ENCODE measurements around the gene CSHL1. TPM values are rescaled to one million over a fixed set of nuclear protein-coding genes. Genes with fewer than 3 reads are reported as not detected.

CSHL1 gene
- total RNA-seq, 1 donor from 2014 or later, result not detected

- H3K9me3 Mint-ChIP-seq (ENCODE audit: unreplicated experiment), result peaks cover 3% of the 10 kb centered on the region
- peaks cover 14% of the 10 kb centered on the region for H3K27me3 Mint-ChIP-seq (ENCODE audit: low read depth, unreplicated experiment)
- H3K36me3 Mint-ChIP-seq (ENCODE audit: low read depth, unreplicated experiment), result no peaks in the 10 kb centered on the region
- FAIRE-seq, result no peak
- H3K27ac Mint-ChIP-seq (ENCODE audit: unreplicated experiment), result no peak overlapping the region
- Histone ChIP-seq H3K4me3 (ENCODE audit: insufficient read depth, low read depth, low read length) (no peak overlapping the region), H3K27ac (ENCODE audit: low read depth, low read length) (no peak overlapping the region), H2AFZ (ENCODE audit: low read depth, low read length) (no peak overlapping the region), H3K9me3 (ENCODE audit: insufficient read depth, low read depth, low read length) (no peaks in the 10 kb centered on the region), H3K4me1 (ENCODE audit: insufficient read depth, low read length) (no peaks in the 10 kb centered on the region), H3K27me3 (ENCODE audit: insufficient read depth, low read length) (no peaks in the 10 kb centered on the region), H3K9ac (ENCODE audit: low read length) (no peak overlapping the region), H3K36me3 (ENCODE audit: insufficient read depth, low read length) (no peaks in the 10 kb centered on the region), H4K20me1 (ENCODE audit: insufficient read depth, low read length) (no peaks in the 10 kb centered on the region), H3K4me2 (ENCODE audit: low read length) (no peak overlapping the region), H3K79me2 (ENCODE audit: insufficient read depth, low read length) (no peaks in the 10 kb centered on the region)
- DNase-seq (ENCODE audit: low read depth), result no peak
- TF ChIP-seq CTCF (IDR thresholded peaks at IDR 0.05; ENCODE audit: insufficient read depth, low read depth, low read length) (no peak), EZH2 (IDR thresholded peaks at IDR 0.05; ENCODE audit: insufficient read depth, low read length) (no peak)
- H3K4me3 Mint-ChIP-seq (ENCODE audit: unreplicated experiment), result no peak overlapping the region
- no peaks in the 10 kb centered on the region for H3K4me1 Mint-ChIP-seq (ENCODE audit: low read depth, unreplicated experiment)
Measured at GRCh38 chr17:63942309-63942985, 31.4 kb upstream of the CSHL1 start.

GRCh38 chr17:63941751-63942150, 30.7 kb upstream of the CSHL1 start:
- no peaks in the 10 kb centered on the region for H3K4me1 ChIP-seq (ENCODE audit: insufficient read depth, low read length)
- TF ChIP-seq EZH2 (IDR thresholded peaks at IDR 0.05; ENCODE audit: insufficient read depth, low read length) (no peak), CTCF (IDR thresholded peaks at IDR 0.05; ENCODE audit: insufficient read depth, low read depth, low read length) (no peak)
- no peak overlapping the region for H3K4me3 ChIP-seq (ENCODE audit: insufficient read depth, low read depth, low read length)
- H3K9me3 Mint-ChIP-seq (ENCODE audit: unreplicated experiment), result peaks cover 3% of the 10 kb centered on the region
- no peaks in the 10 kb centered on the region for H3K4me1 Mint-ChIP-seq (ENCODE audit: low read depth, unreplicated experiment)
- FAIRE-seq (no peak), DNase-seq (ENCODE audit: low read depth) (no peak)
- no peak overlapping the region for H3K4me2 ChIP-seq (ENCODE audit: low read length)
- no peak overlapping the region for H3K9ac ChIP-seq (ENCODE audit: low read length)
- H3K36me3 Mint-ChIP-seq (ENCODE audit: low read depth, unreplicated experiment), result no peaks in the 10 kb centered on the region
- H3K27ac Mint-ChIP-seq (ENCODE audit: unreplicated experiment), result no peak overlapping the region
- H3K27me3 Mint-ChIP-seq (ENCODE audit: low read depth, unreplicated experiment), result peaks cover 16% of the 10 kb centered on the region
- H3K27me3 ChIP-seq (ENCODE audit: insufficient read depth, low read length), result no peaks in the 10 kb centered on the region
- no peaks in the 10 kb centered on the region for H3K9me3 ChIP-seq (ENCODE audit: insufficient read depth, low read depth, low read length)
- no peaks in the 10 kb centered on the region for H4K20me1 ChIP-seq (ENCODE audit: insufficient read depth, low read length)
- H3K36me3 ChIP-seq (ENCODE audit: insufficient read depth, low read length), result no peaks in the 10 kb centered on the region
- no peak overlapping the region for H3K4me3 Mint-ChIP-seq (ENCODE audit: unreplicated experiment)
- no peak overlapping the region for H2AFZ ChIP-seq (ENCODE audit: low read depth, low read length)
- H3K27ac ChIP-seq (ENCODE audit: low read depth, low read length), result no peak overlapping the region
- H3K79me2 ChIP-seq (ENCODE audit: insufficient read depth, low read length), result no peaks in the 10 kb centered on the region

GRCh38 chr17:63941162-63941561, 30.1 kb upstream of the CSHL1 start:
- Histone ChIP-seq H4K20me1 (ENCODE audit: insufficient read depth, low read length) (no peaks in the 10 kb centered on the region), H2AFZ (ENCODE audit: low read depth, low read length) (no peak overlapping the region), H3K4me3 (ENCODE audit: insufficient read depth, low read depth, low read length) (no peak overlapping the region), H3K36me3 (ENCODE audit: insufficient read depth, low read length) (no peaks in the 10 kb centered on the region), H3K27ac (ENCODE audit: low read depth, low read length) (no peak overlapping the region), H3K4me2 (ENCODE audit: low read length) (no peak overlapping the region), H3K9ac (ENCODE audit: low read length) (no peak overlapping the region), H3K4me1 (ENCODE audit: insufficient read depth, low read length) (no peaks in the 10 kb centered on the region), H3K79me2 (ENCODE audit: insufficient read depth, low read length) (no peaks in the 10 kb centered on the region), H3K27me3 (ENCODE audit: insufficient read depth, low read length) (no peaks in the 10 kb centered on the region), H3K9me3 (ENCODE audit: insufficient read depth, low read depth, low read length) (no peaks in the 10 kb centered on the region)
- Mint-ChIP-seq H3K9me3 (ENCODE audit: unreplicated experiment) (peaks cover 3% of the 10 kb centered on the region), H3K36me3 (ENCODE audit: low read depth, unreplicated experiment) (no peaks in the 10 kb centered on the region), H3K4me3 (ENCODE audit: unreplicated experiment) (no peak overlapping the region), H3K4me1 (ENCODE audit: low read depth, unreplicated experiment) (no peaks in the 10 kb centered on the region), H3K27ac (ENCODE audit: unreplicated experiment) (no peak overlapping the region), H3K27me3 (ENCODE audit: low read depth, unreplicated experiment) (peaks cover 17% of the 10 kb centered on the region)
- no peak for FAIRE-seq
- no peak for DNase-seq (ENCODE audit: low read depth)
- no peak for TF ChIP-seq EZH2 (IDR thresholded peaks at IDR 0.05; ENCODE audit: insufficient read depth, low read length)
- TF ChIP-seq CTCF (IDR thresholded peaks at IDR 0.05; ENCODE audit: insufficient read depth, low read depth, low read length), result no peak
